Activated CD4-positive, CD25-positive, alpha-beta regulatory T cell treated with anti-CD3 and anti-CD28 coated beads, Interleukin-2, amount 50 U/mL, for 16 hours (primary cell): ENCODE results near the gene KRTAP10-3.

Source experiments
- DNase-seq: peaks from one replicate; pipeline ENCODE4 v3.0.0-alpha.2; 2020; ENCODE audit warnings: low read depth, low spot score

The KRTAP10-3 gene

GRCh38 chr21:44549525-44550211 is 8.9 kb downstream of the KRTAP10-3 start:
- DNase-seq, result no peak

- DNase-seq, result no peak
Observed at GRCh38 chr21:44548922-44549321, 9.7 kb downstream of the KRTAP10-3 start.

GRCh38 chr21:44548381-44548780 is 10.2 kb downstream of the KRTAP10-3 start:
- DNase-seq, result no peak

- no peak for DNase-seq
Observed at GRCh38 chr21:44547656-44548331, 10.8 kb downstream of the KRTAP10-3 start.

DNA sequence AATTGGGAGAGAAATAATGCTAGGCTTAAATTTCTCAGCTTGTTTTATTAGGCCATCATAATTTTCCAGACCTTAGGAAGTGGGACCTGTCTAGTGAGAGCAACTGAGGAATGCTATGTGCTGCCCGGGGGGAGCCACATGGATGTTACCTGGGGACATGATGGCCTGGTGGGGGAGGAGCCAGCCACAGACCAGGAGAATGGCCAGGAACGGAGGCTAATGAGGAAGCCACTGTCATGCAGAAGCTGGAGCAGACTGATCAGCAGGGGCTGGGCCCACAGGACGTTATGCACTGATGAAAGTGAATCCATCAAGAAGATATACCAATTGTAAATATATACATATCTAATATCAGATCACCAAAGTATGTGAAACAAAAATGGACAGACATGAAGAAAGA is 14.0 kb downstream of the KRTAP10-3 start:
- DNase-seq, result no peak

DNA sequence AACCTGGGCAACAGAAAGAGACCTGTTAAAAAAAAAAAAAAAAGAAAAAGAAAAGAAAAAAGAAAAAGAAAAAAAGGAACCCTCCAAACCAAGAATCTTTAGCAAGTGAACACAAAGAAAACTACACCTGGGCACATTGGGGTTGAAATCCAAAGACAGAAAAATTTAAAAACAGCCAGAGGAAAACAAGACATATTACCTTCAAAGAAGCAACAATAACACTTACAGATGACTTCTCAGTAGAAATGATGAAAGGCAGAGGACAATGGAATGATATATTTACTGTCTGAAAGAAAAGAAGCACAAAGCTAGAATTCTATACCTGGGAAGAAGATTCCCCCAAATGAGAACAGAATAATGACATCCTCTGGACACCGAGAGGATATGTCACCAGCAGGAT is 15.9 kb downstream of the KRTAP10-3 start:
- no peak for DNase-seq

GRCh38 chr21:44540741-44541288 is 17.8 kb downstream of the KRTAP10-3 start:
- no peak for DNase-seq

- no peak for DNase-seq
Observed at GRCh38 chr21:44539991-44540666, 18.5 kb downstream of the KRTAP10-3 start, which contains the start of gene KRTAP10-1. Gene KRTAP10-1, minus strand, starts transcription at chr21:44540195. Its CDS starts 45 bp downstream, at chr21:44540150.

DNA sequence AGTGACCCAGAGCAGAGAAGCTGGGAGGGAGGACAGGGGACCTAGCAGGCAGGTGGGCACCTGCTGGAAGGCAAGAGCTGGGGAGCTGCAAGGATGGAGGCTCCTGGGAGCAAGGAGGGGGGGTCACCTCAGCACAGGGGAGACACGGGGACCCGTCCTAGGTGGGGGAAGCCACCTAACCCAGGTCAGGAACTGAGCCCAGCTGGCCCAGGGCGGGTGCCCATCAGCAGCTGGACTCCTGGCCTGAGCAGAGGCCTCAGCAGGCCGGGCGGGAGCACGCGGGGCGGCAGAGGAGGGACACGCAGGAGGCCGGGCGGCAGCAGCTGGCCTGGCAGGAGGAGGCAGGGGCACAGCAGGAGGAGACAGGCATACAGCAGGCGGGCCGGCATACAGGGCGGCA is 19.5 kb downstream of the KRTAP10-3 start:
- DNase-seq, result no peak

GRCh38 chr21:44537930-44538911 is 20.4 kb downstream of the KRTAP10-3 start:
- no peak for DNase-seq

DNA sequence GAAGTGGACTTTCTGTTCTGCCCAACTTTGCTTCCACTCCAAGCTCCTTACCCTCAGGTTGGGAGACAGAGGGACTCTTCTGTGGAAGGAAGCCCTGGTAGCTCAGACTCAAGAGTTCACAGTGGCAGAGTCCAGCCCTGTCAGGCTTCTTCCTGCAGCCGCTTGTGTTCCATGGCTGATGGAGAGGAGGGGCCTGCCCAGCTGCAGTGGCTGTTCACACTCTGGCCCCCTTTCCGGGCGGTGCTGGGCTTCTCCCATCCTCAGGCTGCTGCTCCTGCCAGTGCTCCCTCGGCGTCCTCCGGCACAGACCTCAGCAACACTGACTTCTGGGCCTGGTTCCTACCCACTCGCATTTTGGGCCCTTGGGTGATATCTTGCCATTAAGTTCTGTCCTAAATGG is 22.6 kb downstream of the KRTAP10-3 start:
- no peak for DNase-seq

- DNase-seq, result no peak
Observed at GRCh38 chr21:44534688-44535087, 23.9 kb downstream of the KRTAP10-3 start.

DNA sequence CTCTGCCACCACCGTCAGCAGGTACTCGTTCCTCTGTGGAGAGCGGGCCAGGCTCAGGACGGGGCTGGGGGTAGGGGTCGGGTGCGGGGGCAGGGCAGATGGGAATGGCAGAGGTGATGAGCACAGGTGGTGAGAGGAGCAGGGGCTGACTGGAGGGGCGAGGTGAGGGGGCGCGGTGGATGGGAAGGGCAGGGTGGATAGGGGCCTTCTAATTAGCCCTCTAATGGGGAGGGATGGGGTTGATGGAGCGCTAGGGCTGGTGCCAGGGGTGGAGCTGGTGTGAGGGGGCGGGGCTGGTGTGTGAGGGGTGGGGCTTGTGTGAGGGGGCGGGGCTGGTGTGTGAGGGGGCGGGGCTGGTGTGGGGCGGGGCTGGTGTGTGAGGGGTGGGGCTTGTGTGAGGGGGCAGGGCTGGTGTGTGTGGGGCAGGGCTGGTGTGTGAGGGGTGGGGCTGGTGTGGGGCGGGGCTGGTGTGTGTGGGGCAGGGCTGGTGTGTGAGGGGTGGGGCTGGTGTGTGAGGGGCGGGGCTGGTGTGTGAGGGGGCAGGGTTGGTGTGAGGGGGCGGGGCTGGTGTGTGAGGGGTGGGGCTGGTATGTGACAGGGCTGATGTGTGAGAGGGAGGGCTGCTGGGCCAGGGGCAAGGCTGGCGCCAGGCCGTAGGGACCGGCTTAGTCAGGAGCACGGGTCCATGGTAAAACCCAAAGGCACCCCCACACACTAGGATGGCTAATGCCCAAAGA is 24.5 kb downstream of the KRTAP10-3 start:
- DNase-seq, result no peak

DNA sequence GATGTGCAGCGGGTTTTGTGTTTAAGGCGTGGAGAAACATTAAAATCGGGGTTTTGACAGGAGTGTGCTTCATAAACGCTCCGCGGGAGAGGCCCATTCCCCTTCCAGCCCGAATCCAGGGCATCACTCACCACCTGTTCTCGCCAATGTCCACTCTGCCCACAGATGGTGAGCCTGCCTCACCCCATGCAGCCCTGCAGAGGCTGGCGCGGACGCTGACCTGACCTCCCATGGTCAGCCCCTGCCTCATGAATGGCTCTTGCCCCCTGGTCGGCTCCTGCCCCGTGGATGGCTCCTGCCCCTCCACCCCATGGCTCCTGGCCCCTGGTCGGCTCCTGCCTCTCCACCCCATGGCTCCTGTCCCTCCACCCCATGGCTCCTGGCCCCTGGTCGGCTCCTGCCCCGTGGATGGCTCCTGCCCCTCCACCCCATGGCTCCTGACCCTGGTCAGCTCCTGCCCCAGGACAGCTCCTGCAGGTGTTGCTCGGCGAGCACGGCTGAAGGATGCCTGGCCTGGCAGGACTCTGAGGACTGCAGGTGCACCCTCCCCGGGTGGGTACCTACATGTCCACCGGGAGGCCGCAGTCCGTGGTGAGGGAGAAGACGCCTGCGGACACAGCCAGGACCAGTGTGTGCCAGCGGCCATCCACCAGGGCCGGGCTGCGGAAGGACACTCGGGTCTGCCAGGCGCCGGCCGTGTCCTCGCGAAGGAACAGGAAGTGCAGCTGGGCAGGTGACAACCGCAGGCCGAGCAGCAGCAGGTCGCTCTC is 25.3 kb downstream of the KRTAP10-3 start:
- no peak for DNase-seq

DNA sequence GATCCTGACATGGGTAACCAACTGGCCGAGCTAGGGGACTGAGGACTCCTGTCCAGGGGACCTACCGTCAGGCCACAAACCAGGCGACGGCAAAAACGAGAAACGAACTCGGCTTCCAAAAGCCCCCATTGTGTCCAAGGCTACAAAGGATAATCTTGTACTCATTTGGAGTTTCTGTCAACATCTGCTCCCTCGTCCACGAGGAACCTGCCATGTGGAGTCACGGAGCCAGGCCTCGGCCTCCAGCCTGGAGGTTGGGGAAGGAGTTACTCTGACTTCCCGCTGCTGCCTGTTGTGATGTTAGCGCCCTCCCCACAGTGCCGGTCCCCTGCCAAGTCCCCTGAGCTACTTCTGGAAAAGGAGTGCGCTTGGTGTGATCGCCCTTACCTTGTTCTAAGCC is 25.9 kb downstream of the KRTAP10-3 start:
- no peak for DNase-seq

- no peak for DNase-seq
Observed at GRCh38 chr21:44531606-44532564, 26.7 kb downstream of the KRTAP10-3 start.

DNA sequence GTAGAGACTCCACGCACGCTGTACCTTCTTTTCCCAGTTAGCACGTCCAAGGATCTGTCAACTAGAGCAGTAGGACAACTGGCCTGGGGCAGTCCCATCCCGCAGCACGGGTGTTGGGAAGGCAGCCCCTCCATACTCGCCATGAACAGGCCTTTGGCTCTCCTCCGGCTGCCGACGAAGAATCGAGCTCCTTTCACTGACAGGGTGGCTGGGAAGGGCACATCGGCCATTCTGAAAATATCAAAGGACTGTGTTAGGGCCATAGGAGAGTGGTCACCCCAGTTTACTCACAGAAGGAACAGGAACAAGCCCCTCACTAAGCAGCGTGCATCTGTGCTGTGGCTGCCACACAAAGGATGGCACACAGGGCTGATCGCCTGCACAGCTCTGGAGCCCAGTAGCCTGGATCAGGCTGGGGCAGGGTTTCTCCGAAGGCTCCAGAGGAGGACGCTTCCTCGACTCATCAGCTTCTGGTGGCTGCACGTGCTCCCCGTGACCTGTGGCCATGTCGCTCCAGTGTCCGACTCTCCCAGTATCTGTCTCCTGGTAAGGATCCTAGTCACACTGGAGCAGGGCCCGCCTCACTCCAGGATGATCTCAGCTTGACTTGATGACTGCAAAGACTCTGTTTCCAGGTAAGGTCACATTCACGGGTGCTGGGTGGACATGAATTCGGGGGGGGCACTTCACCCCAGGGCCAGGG is 27.5 kb downstream of the KRTAP10-3 start:
- no peak for DNase-seq
